DND-41 (cell line): ENCODE measurements around the gene ZNF471.

Experiments
- ATAC-seq: fragments of 200-7000 bp; cut with Tn5 transposase; 3 replicates; pipeline ENCODE4 v1.9.1; 2021; ENCODE audit warnings: low read depth; ENCODE audit not compliant: insufficient read depth
- DNase-seq: peaks from one replicate; pipeline ENCODE4 v3.0.0-alpha.2; 2020
- H2AFZ ChIP-seq: 2 replicates; pipeline ENCODE4 v1.6.0; 2012; ENCODE audit warnings: low read depth, low read length
- H3K27ac ChIP-seq: 2 replicates; pipeline ENCODE4 v1.5.1; 2012; ENCODE audit warnings: low read length, inconsistent platforms
- H3K27me3 ChIP-seq: fragments of 200-600 bp; sonication (generic); 2 replicates; pipeline ENCODE4 v1.6.0; 2012; ENCODE audit warnings: low read length, mild to moderate bottlenecking, inconsistent platforms; ENCODE audit not compliant: insufficient read depth, poor library complexity
- H3K36me3 ChIP-seq: 2 replicates; pipeline ENCODE4 v1.5.1; 2012; ENCODE audit warnings: low read length, inconsistent platforms; ENCODE audit not compliant: insufficient read depth
- H3K4me1 ChIP-seq: 2 replicates; pipeline ENCODE4 v1.5.1; 2012; ENCODE audit warnings: mild to moderate bottlenecking, low read length; ENCODE audit not compliant: insufficient read depth
- H3K4me2 ChIP-seq: 2 replicates; pipeline ENCODE4 v1.6.0; 2012; ENCODE audit warnings: mild to moderate bottlenecking, moderate library complexity, low read length, inconsistent platforms; ENCODE audit not compliant: insufficient read depth
- H3K4me3 ChIP-seq, 2 experiments: fragments of 200-600 bp in 1 of 2; shearing (Covaris generic) in 1 of 2; 2 replicates each; pipeline ENCODE4 v1.5.1; 2012 to 2016; ENCODE audit warnings: inconsistent platforms in 2 of 2, low read length in 2 of 2, mild to moderate bottlenecking in 2 of 2, low read depth in 1 of 2, moderate library complexity in 1 of 2
- H3K79me2 ChIP-seq: 2 replicates; pipeline ENCODE4 v1.6.0; 2012; ENCODE audit warnings: low read length, inconsistent platforms; ENCODE audit not compliant: insufficient read depth
- H3K9ac ChIP-seq: 2 replicates; pipeline ENCODE4 v1.6.0; 2012; ENCODE audit warnings: low read depth, mild to moderate bottlenecking, inconsistent platforms, low read length, moderate library complexity
- H3K9me3 ChIP-seq: 2 replicates; pipeline ENCODE4 v1.5.1; 2012; ENCODE audit warnings: low read length, moderate library complexity, mild to moderate bottlenecking, inconsistent platforms; ENCODE audit not compliant: insufficient read depth, severe bottlenecking
- H4K20me1 ChIP-seq: 2 replicates; pipeline ENCODE4 v1.6.0; 2012; ENCODE audit warnings: low read length; ENCODE audit not compliant: insufficient read depth
- CTCF ChIP-seq: IDR thresholded peaks from 2 replicates; pipeline ENCODE4 v1.5.1; 2012; ENCODE audit warnings: borderline replicate concordance, low read length, moderate library complexity, mild to moderate bottlenecking; ENCODE audit not compliant: poor library complexity, severe bottlenecking; ENCODE audit errors: extremely low read depth
- EZH2 ChIP-seq: IDR thresholded peaks from 3 replicates; pipeline ENCODE4 v1.6.1; 2012; ENCODE audit warnings: borderline replicate concordance, low read depth, mild to moderate bottlenecking, moderate library complexity, low read length, inconsistent platforms; ENCODE audit not compliant: severe bottlenecking

The ZNF471 gene

GRCh38 chr19:56537442-56537841 lies 29.8 kb downstream of the ZNF471 start:
- no peak for TF ChIP-seq CTCF
- TF ChIP-seq EZH2 = no peak
- no peak for DNase-seq
- H3K27ac ChIP-seq = peak overlapping the region; percentile 94; the same call in 1 of the 2 replicates
- peak overlapping the region; percentile 74 for H2AFZ ChIP-seq
- peak overlapping the region; percentile 62 for H3K9ac ChIP-seq
- H3K36me3 ChIP-seq = peaks cover 36% of the 10 kb centered on the region
- no peak for ATAC-seq
- peaks cover 23% of the 10 kb centered on the region for H3K79me2 ChIP-seq
- H3K4me2 ChIP-seq = peak overlapping the region; percentile 78
- H3K27me3 ChIP-seq = no peaks in the 10 kb centered on the region
- H4K20me1 ChIP-seq = no peaks in the 10 kb centered on the region
- H3K4me1 ChIP-seq = peaks cover 36% of the 10 kb centered on the region
- peak overlapping the region in 1 of 2 experiments; percentile 71; a peak in 3 of 4 replicates for H3K4me3 ChIP-seq
- peaks cover 44% of the 10 kb centered on the region for H3K9me3 ChIP-seq

- peak; percentile 93 for ATAC-seq
- peaks cover 46% of the 10 kb centered on the region for H3K9me3 ChIP-seq
- peak overlapping the region; percentile 33 to 71; a peak in 3 of 4 replicates for H3K4me3 ChIP-seq
Observed at GRCh38 chr19:56538254-56538760, 30.7 kb downstream of the ZNF471 start.

GRCh38 chr19:56538761-56539263 lies 31.2 kb downstream of the ZNF471 start, which contains the start of gene ZFP28:
TSS of gene ZFP28 (plus strand) at chr19:56538948. CDS start at chr19:56539019, 71 bp downstream.
- peak within 1 kb of the TSS; percentile 94 for H3K27ac ChIP-seq
- peaks cover 46% of the 10 kb centered on the region for H3K36me3 ChIP-seq
- H3K79me2 ChIP-seq = peaks cover 23% of the 10 kb centered on the region
- peaks cover 49% of the 10 kb centered on the region for H3K9me3 ChIP-seq
- TF ChIP-seq CTCF (no peak), EZH2 (no peak)
- peak within 1 kb of the TSS; percentile 90 for H2AFZ ChIP-seq
- H3K4me3 ChIP-seq = peak within 1 kb of the TSS; percentile 79 to 94; a peak in 3 of 4 replicates
- peaks cover 36% of the 10 kb centered on the region for H3K4me1 ChIP-seq
- peak within 1 kb of the TSS; percentile 75 for H3K9ac ChIP-seq
- ATAC-seq = peak; percentile 77
- H3K27me3 ChIP-seq = no peaks in the 10 kb centered on the region
- no peaks in the 10 kb centered on the region for H4K20me1 ChIP-seq
- DNase-seq = peak; percentile 88
- H3K4me2 ChIP-seq = peak within 1 kb of the TSS; percentile 78

More at GRCh38 chr19:56538254-56538760, 30.7 kb downstream of the ZNF471 start:
- Histone ChIP-seq H3K9ac (peak overlapping the region; percentile 62), H4K20me1 (no peaks in the 10 kb centered on the region), H3K4me1 (peaks cover 36% of the 10 kb centered on the region), H3K27me3 (no peaks in the 10 kb centered on the region), H3K27ac (peak overlapping the region; percentile 94), H3K4me2 (peak overlapping the region; percentile 78), H3K36me3 (peaks cover 41% of the 10 kb centered on the region), H2AFZ (peak overlapping the region; percentile 74), H3K79me2 (peaks cover 23% of the 10 kb centered on the region)
- TF ChIP-seq EZH2 = no peak
- TF ChIP-seq CTCF = no peak
- DNase-seq = peak; percentile 96
